H1 (cell line): ENCODE data around the gene DOP1B.

Experiments
- CBX5 ChIP-seq: fragments of 300-800, 300-1000 bp; sonication (generic); IDR thresholded peaks from 2 replicates; pipeline ENCODE4 v1.7.1; 2016; ENCODE audit warnings: antibody characterized with exemption, low read length, low read depth
- CBX8 ChIP-seq: fragments of 300-800, 300-1000 bp; sonication (generic); IDR thresholded peaks from 2 replicates; pipeline ENCODE4 v1.7.1; 2016; ENCODE audit warnings: low read depth, low read length, borderline replicate concordance
- EP300 ChIP-seq, 2 experiments: IDR thresholded peaks; 1 replicate in 1 of 2; 2 replicates in 1 of 2; pipeline ENCODE4 v1.6.1; 2011 to 2012; ENCODE audit warnings: low read depth in 2 of 2, low read length in 2 of 2, mild to moderate bottlenecking in 2 of 2, borderline replicate concordance in 1 of 2, inconsistent platforms in 1 of 2, moderate library complexity in 1 of 2
- POLR2A ChIP-seq, 2 experiments: IDR thresholded peaks; 1 replicate in 1 of 2; 2 replicates in 1 of 2; pipeline ENCODE4 v1.6.1; 2011; ENCODE audit warnings: low read depth in 2 of 2, low read length in 2 of 2, mild to moderate bottlenecking in 2 of 2; ENCODE audit errors: control extremely low read depth in 1 of 2
- POLR2AphosphoS5 ChIP-seq: IDR thresholded peaks from 2 replicates; pipeline ENCODE4 v1.6.1; 2011; ENCODE audit warnings: low read depth, low read length
- RXRA ChIP-seq: IDR thresholded peaks from 2 replicates; pipeline ENCODE4 v1.6.1; 2011; ENCODE audit warnings: low read depth, mild to moderate bottlenecking, low read length, moderate library complexity; ENCODE audit not compliant: insufficient read depth
- SUZ12 ChIP-seq: fragments of 200-600 bp; sonication (generic); IDR thresholded peaks from 2 replicates; pipeline ENCODE4 v1.6.1; 2012; ENCODE audit warnings: mild to moderate bottlenecking, inconsistent platforms, low read length, moderate library complexity, mixed read lengths
- YY1 ChIP-seq: IDR thresholded peaks from 2 replicates; pipeline ENCODE4 v1.6.1; 2011; ENCODE audit warnings: low read depth, mild to moderate bottlenecking, low read length
- ZNF274 ChIP-seq: IDR thresholded peaks from 2 replicates; pipeline ENCODE4 v1.7.0; 2012; ENCODE audit warnings: low read length, borderline replicate concordance; ENCODE audit errors: extremely low read depth
- TF ChIP-seq, protein P1 (sequence below), 3 experiments: IDR thresholded peaks; 1 replicate in 2 of 3; 2 replicates in 1 of 3; pipeline versions ENCODE4 v1.5.1 to v1.6.1; 2011; ENCODE audit warnings: low read length in 3 of 3, mild to moderate bottlenecking in 3 of 3, inconsistent platforms in 2 of 3, low read depth in 1 of 3, moderate library complexity in 1 of 3; ENCODE audit not compliant: insufficient read depth in 1 of 3; ENCODE audit errors: control extremely low read depth in 1 of 3
- TF ChIP-seq, protein P2 (sequence below): IDR thresholded peaks from 2 replicates; pipeline ENCODE4 v1.6.1; 2011; ENCODE audit warnings: low read length, improper control_type of control experiment
- TF ChIP-seq, protein P3 (sequence below): IDR thresholded peaks from 2 replicates; pipeline ENCODE4 v1.6.1; 2012; ENCODE audit warnings: inconsistent platforms

DNA sequence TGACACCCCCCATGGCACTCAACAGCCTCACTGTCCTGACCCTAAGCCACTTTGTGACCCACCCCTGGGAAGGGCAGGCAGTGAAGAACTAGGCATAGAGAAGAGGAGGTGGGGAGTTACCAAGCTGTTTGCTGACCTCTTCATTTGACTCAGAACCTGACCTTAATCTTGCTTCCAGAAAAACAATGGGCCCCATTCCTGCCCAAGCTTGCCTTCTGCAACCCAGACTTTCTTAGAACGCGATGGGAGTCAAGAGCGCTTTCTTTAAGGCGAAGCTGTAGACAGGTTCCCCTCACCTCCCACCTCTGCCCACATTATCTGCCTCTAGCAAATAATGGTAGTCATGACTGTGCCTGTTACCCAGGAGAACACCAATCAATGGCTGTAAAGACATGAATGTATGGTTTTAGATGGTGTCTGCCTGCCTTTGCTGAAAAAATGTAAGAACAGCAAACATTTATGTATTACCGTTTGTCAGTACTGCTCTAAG lies 30.0 kb upstream of the DOP1B start:
- TF ChIP-seq, protein P1, sequence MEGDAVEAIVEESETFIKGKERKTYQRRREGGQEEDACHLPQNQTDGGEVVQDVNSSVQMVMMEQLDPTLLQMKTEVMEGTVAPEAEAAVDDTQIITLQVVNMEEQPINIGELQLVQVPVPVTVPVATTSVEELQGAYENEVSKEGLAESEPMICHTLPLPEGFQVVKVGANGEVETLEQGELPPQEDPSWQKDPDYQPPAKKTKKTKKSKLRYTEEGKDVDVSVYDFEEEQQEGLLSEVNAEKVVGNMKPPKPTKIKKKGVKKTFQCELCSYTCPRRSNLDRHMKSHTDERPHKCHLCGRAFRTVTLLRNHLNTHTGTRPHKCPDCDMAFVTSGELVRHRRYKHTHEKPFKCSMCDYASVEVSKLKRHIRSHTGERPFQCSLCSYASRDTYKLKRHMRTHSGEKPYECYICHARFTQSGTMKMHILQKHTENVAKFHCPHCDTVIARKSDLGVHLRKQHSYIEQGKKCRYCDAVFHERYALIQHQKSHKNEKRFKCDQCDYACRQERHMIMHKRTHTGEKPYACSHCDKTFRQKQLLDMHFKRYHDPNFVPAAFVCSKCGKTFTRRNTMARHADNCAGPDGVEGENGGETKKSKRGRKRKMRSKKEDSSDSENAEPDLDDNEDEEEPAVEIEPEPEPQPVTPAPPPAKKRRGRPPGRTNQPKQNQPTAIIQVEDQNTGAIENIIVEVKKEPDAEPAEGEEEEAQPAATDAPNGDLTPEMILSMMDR (IDR thresholded peaks at IDR 0.05; ENCODE audit: control extremely low read depth in 1 of 3, insufficient read depth in 1 of 3, low read depth in 1 of 3, low read length in 3 of 3), result no peak
- TF ChIP-seq CBX8 (no peak), ZNF274 (no peak), POLR2AphosphoS5 (no peak), POLR2A (IDR thresholded peaks at IDR 0.05; ENCODE audit: control extremely low read depth in 1 of 2, low read depth in 2 of 2, low read length in 2 of 2) (no peak), SUZ12 (no peak), EP300 (IDR thresholded peaks at IDR 0.05; ENCODE audit: borderline replicate concordance in 1 of 2, low read depth in 2 of 2, low read length in 2 of 2) (no peak), RXRA (no peak), YY1 (no peak), CBX5 (no peak)
- TF ChIP-seq, protein P2, sequence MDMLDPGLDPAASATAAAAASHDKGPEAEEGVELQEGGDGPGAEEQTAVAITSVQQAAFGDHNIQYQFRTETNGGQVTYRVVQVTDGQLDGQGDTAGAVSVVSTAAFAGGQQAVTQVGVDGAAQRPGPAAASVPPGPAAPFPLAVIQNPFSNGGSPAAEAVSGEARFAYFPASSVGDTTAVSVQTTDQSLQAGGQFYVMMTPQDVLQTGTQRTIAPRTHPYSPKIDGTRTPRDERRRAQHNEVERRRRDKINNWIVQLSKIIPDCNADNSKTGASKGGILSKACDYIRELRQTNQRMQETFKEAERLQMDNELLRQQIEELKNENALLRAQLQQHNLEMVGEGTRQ, result no peak
- TF ChIP-seq, protein P3, sequence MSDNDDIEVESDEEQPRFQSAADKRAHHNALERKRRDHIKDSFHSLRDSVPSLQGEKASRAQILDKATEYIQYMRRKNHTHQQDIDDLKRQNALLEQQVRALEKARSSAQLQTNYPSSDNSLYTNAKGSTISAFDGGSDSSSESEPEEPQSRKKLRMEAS, result no peak
